IMR-90 (cell line): Measurements from ENCODE around the gene GGCT. TPM values are rescaled to one million over a fixed set of nuclear protein-coding genes. Genes with fewer than 3 reads are reported as not detected.

ENCODE experiments used
- ATAC-seq: fragments of 200-7000 bp; cut with Tn5 transposase; 2 replicates; pipeline ENCODE4 v1.9.1; 2020; ENCODE audit warnings: low read depth, mild to moderate bottlenecking, moderate library complexity
- BruUV-seq: library from RNA; stranded (reverse); fragments of 400-500 nt; replicated peaks from 2 replicates; lab custom pipeline; 2021; lab: Mats Ljungman, UMichigan
- CTCF ChIA-PET: fragments of 300-600 bp; formaldehyde crosslinking; extraction: SDS; loops from one replicate; lab custom pipeline; 2021; ENCODE audit warnings: antibody characterized with exemption; lab: Yijun Ruan, JAX
- POLR2A ChIA-PET: fragments of 300-600 bp; sonication (Branson Sonifier 250); formaldehyde crosslinking; loops from one replicate; lab custom pipeline; 2022; ENCODE audit warnings: antibody characterized with exemption; ENCODE audit not compliant: unreplicated experiment; lab: Charles Lee
- DNase-seq: peaks from one replicate; pipeline ENCODE4 v3.0.0; 2013
- H2AFZ ChIP-seq: replicated peaks from 2 replicates; pipeline ENCODE3; 2013; ENCODE audit warnings: low read length, mild to moderate bottlenecking; ENCODE audit not compliant: poor library complexity
- H2AK5ac ChIP-seq: 2 replicates; pipeline ENCODE4 v1.6.1; 2013; ENCODE audit warnings: low read depth, low read length, inconsistent platforms
- H2AK9ac ChIP-seq: replicated peaks from 2 replicates; pipeline ENCODE3; 2013; ENCODE audit warnings: mild to moderate bottlenecking, low read depth, low read length, moderate library complexity; ENCODE audit not compliant: poor library complexity
- H2BK120ac ChIP-seq: 2 replicates; pipeline ENCODE4 v1.6.1; 2013; ENCODE audit warnings: low read depth, low read length, inconsistent platforms
- H2BK15ac ChIP-seq: 3 replicates; pipeline ENCODE4 v1.6.1; 2013; ENCODE audit warnings: low read depth, low read length, inconsistent platforms
- H2BK20ac ChIP-seq: 2 replicates; pipeline ENCODE4 v1.6.1; 2013; ENCODE audit warnings: low read depth, mild to moderate bottlenecking, inconsistent platforms, low read length, moderate library complexity
- H2BK5ac ChIP-seq: 2 replicates; pipeline ENCODE4 v1.6.1; 2013; ENCODE audit warnings: mild to moderate bottlenecking, low read depth, low read length, inconsistent platforms; ENCODE audit not compliant: poor library complexity, severe bottlenecking
- H3K14ac ChIP-seq: replicated peaks from 2 replicates; pipeline ENCODE4 v1.6.1; 2013; ENCODE audit warnings: low read depth, low read length, inconsistent platforms
- H3K18ac ChIP-seq: 2 replicates; pipeline ENCODE4 v1.6.1; 2013; ENCODE audit warnings: low read depth, low read length, control low read depth
- H3K23ac ChIP-seq: 2 replicates; pipeline ENCODE4 v1.6.1; 2013; ENCODE audit warnings: low read depth, low read length, inconsistent platforms
- H3K27ac ChIP-seq: 2 replicates; pipeline ENCODE4 v1.5.1; 2013; ENCODE audit warnings: mild to moderate bottlenecking, control low read depth, low read length; ENCODE audit not compliant: insufficient read depth
- H3K27me3 ChIP-seq: 2 replicates; pipeline ENCODE4 v1.6.1; 2013; ENCODE audit warnings: low read length; ENCODE audit not compliant: control insufficient read depth, insufficient read depth
- H3K36me3 ChIP-seq: 2 replicates; pipeline ENCODE4 v1.6.1; 2013; ENCODE audit warnings: low read length, mixed read lengths; ENCODE audit not compliant: control insufficient read depth, insufficient read depth
- H3K4ac ChIP-seq: 2 replicates; pipeline ENCODE4 v1.6.1; 2013; ENCODE audit warnings: low read depth, low read length, inconsistent platforms
- H3K4me1 ChIP-seq: 2 replicates; pipeline ENCODE4 v1.6.1; 2013; ENCODE audit warnings: low read length, mixed read lengths; ENCODE audit not compliant: control insufficient read depth, insufficient read depth
- H3K4me2 ChIP-seq: 2 replicates; pipeline ENCODE4 v1.6.1; 2013; ENCODE audit warnings: low read depth, mild to moderate bottlenecking, control low read depth, low read length, moderate library complexity
- H3K4me3 ChIP-seq: 2 replicates; pipeline ENCODE4 v1.5.1; 2013; ENCODE audit warnings: low read depth, mild to moderate bottlenecking, control low read depth, low read length, moderate library complexity; ENCODE audit not compliant: insufficient read depth
- H3K56ac ChIP-seq: 2 replicates; pipeline ENCODE4 v1.6.1; 2013; ENCODE audit warnings: low read length, inconsistent platforms; ENCODE audit not compliant: insufficient read depth; ENCODE audit errors: extremely low read depth
- H3K79me1 ChIP-seq, 2 experiments: 2 replicates each; pipeline ENCODE4 v1.6.1; 2013; ENCODE audit warnings: low read length in 2 of 2, inconsistent platforms in 1 of 2, low read depth in 1 of 2
- H3K9ac ChIP-seq: 2 replicates; pipeline ENCODE4 v1.6.1; 2013; ENCODE audit warnings: low read depth, low read length, control low read depth
- H3K9me1 ChIP-seq: 2 replicates; pipeline ENCODE4 v1.6.1; 2013; ENCODE audit warnings: low read length, inconsistent platforms; ENCODE audit not compliant: insufficient read depth
- H3K9me3 ChIP-seq: 2 replicates; pipeline ENCODE4 v1.6.1; 2013; ENCODE audit warnings: low read length; ENCODE audit not compliant: control insufficient read depth, insufficient read depth
- H4K20me1 ChIP-seq: 2 replicates; pipeline ENCODE4 v1.6.1; 2013; ENCODE audit warnings: low read length, inconsistent platforms; ENCODE audit not compliant: insufficient read depth
- H4K5ac ChIP-seq: 2 replicates; pipeline ENCODE4 v1.6.1; 2013; ENCODE audit warnings: mild to moderate bottlenecking, low read depth, low read length, control low read depth
- H4K8ac ChIP-seq, 2 experiments: 2 replicates each; pipeline ENCODE4 v1.6.1; 2013; ENCODE audit warnings: low read depth in 2 of 2, low read length in 2 of 2, control low read depth in 1 of 2, inconsistent platforms in 1 of 2
- H4K91ac ChIP-seq: 2 replicates; pipeline ENCODE4 v1.6.1; 2013; ENCODE audit warnings: low read depth, low read length, inconsistent platforms; ENCODE audit not compliant: insufficient read depth
- BHLHE40 ChIP-seq: fragments of 150-350 bp; IDR thresholded peaks from 2 replicates; pipeline ENCODE4 v1.6.1; 2016; ENCODE audit warnings: mild to moderate bottlenecking, low read depth, low read length
- CEBPB ChIP-seq: IDR thresholded peaks from 2 replicates; pipeline ENCODE4 v1.6.1; 2012; ENCODE audit warnings: low read depth, low read length, improper control_type of control experiment
- CHD1 ChIP-seq: IDR thresholded peaks from 2 replicates; pipeline ENCODE4 v1.6.1; 2012; ENCODE audit warnings: low read depth, low read length, improper control_type of control experiment
- CTCF ChIP-seq: conservative IDR thresholded peaks from 2 replicates; pipeline ENCODE4 v1.5.1; 2012; ENCODE audit warnings: mild to moderate bottlenecking, low read depth, low read length, improper control_type of control experiment
- ELK1 ChIP-seq: fragments of 150-350 bp; IDR thresholded peaks from 2 replicates; pipeline ENCODE4 v1.6.1; 2016; ENCODE audit warnings: low read depth, mild to moderate bottlenecking, low read length, moderate library complexity, borderline replicate concordance
- FOS ChIP-seq: fragments of 150-350 bp; IDR thresholded peaks from 2 replicates; pipeline ENCODE4 v1.6.1; 2016; ENCODE audit warnings: low read depth, low read length
- MAFK ChIP-seq: IDR thresholded peaks from 2 replicates; pipeline ENCODE4 v1.6.1; 2012; ENCODE audit warnings: low read depth, low read length, improper control_type of control experiment
- MAZ ChIP-seq: IDR thresholded peaks from 2 replicates; pipeline ENCODE4 v1.6.1; 2012; ENCODE audit warnings: low read depth, mild to moderate bottlenecking, low read length, improper control_type of control experiment, moderate library complexity, borderline replicate concordance
- MXI1 ChIP-seq: IDR thresholded peaks from 2 replicates; pipeline ENCODE4 v1.6.1; 2012; ENCODE audit warnings: low read depth, mild to moderate bottlenecking, low read length, moderate library complexity, borderline replicate concordance
- NFE2L2 ChIP-seq: fragments of 150-350 bp; IDR thresholded peaks from 2 replicates; pipeline ENCODE4 v1.6.1; 2016; ENCODE audit warnings: low read depth, mild to moderate bottlenecking, low read length
- POLR2A ChIP-seq: IDR thresholded peaks from 2 replicates; pipeline ENCODE4 v1.6.1; 2012; ENCODE audit warnings: mild to moderate bottlenecking, low read depth, low read length
- RAD21 ChIP-seq: IDR thresholded peaks from 2 replicates; pipeline ENCODE4 v1.6.1; 2012; ENCODE audit warnings: low read length, improper control_type of control experiment
- RCOR1 ChIP-seq: IDR thresholded peaks from 2 replicates; pipeline ENCODE4 v1.6.1; 2012; ENCODE audit warnings: mild to moderate bottlenecking, low read length, improper control_type of control experiment; ENCODE audit not compliant: insufficient replicate concordance
- RFX5 ChIP-seq: IDR thresholded peaks from 2 replicates; pipeline ENCODE4 v1.8.0; 2012; ENCODE audit warnings: low read depth, mild to moderate bottlenecking, low read length, moderate library complexity
- SMC3 ChIP-seq: fragments of 150-350 bp; IDR thresholded peaks from 2 replicates; pipeline ENCODE4 v1.6.1; 2016; ENCODE audit warnings: low read depth, mild to moderate bottlenecking, antibody characterized with exemption, low read length, moderate library complexity
- WGBS, 2 experiments: methylation state at CpG; one replicate each; pipeline versions ENCODE4 v1.1.5 to v1.1.7; 2013; ENCODE audit warnings: missing lambda C conversion rate in 2 of 2; ENCODE audit not compliant: insufficient read length in 1 of 2; ENCODE audit errors: extremely low coverage in 2 of 2; 5-methylcytosine and 5-hydroxymethylcytosine counted together
- dilution Hi-C: fragments of 300-500 bp; cut with HindIII; formaldehyde crosslinking; loops from one replicate; pipeline ENCODE4 v1.14.3; 2018; ENCODE audit warnings: low sequenced_read_pairs; ENCODE audit not compliant: unreplicated experiment
- in situ Hi-C: fragments of 300-500 bp; cut with MboI; formaldehyde crosslinking; loops from 3 replicates; pipeline ENCODE4 v1.14.3; 2019; ENCODE audit warnings: low sequenced_read_pairs, inconsistent platforms, mixed read lengths
- intact Hi-C: fragments of 100-400 bp; cut with micrococcal nuclease; formaldehyde crosslinking; loops from 2 replicates; pipeline ENCODE4 v1.10.0; 2022
- polyA plus RNA-seq, 3 experiments: library from polyadenylated mRNA; depleted of rRNA; stranded (reverse); fragments of >200 nt; gene quantifications; 2 replicates each; pipeline ENCODE4 v1.2.3, GENCODE V29; 2012; ENCODE audit warnings: low replicate concordance in 1 of 3
- total RNA-seq: library from RNA; depleted of rRNA; stranded (reverse); fragments of >200 nt; gene quantifications from 2 replicates; pipeline ENCODE4 v1.2.3, GENCODE V29; 2012
- TF ChIP-seq, protein P1 (sequence below): fragments of 150-350 bp; IDR thresholded peaks from 2 replicates; pipeline ENCODE4 v1.6.1; 2017; ENCODE audit warnings: mild to moderate bottlenecking, antibody characterized with exemption, low read length, low read depth

GGCT gene
- total and polyA plus RNA-seq, 2 of the 4 experiments (the other 2 are of a cell fraction): 12.0 to 18.6 TPM

GRCh38 chr7:30548845-30549244 lies 44.2 kb upstream of the GGCT start:
- Histone ChIP-seq H3K27me3 (no peaks in the 10 kb centered on the region), H2BK120ac (no peak overlapping the region), H3K4ac (no peak overlapping the region), H3K4me2 (no peak overlapping the region), H4K5ac (no peak overlapping the region), H4K91ac (no peak overlapping the region), H3K27ac (no peak overlapping the region), H2BK15ac (no peak overlapping the region), H2AFZ (peak overlapping the region; percentile 25), H3K9me3 (no peaks in the 10 kb centered on the region), H3K36me3 (no peaks in the 10 kb centered on the region), H4K20me1 (no peaks in the 10 kb centered on the region), H3K9ac (no peak overlapping the region), H3K56ac (no peak overlapping the region), H2AK5ac (no peak overlapping the region), H2BK20ac (no peak overlapping the region), H3K4me1 (peaks cover 2% of the 10 kb centered on the region; the same call in 1 of the 2 replicates), H2AK9ac (no peak overlapping the region), H3K4me3 (no peak overlapping the region), H3K9me1 (0 out of 2 replicates have a peak, but pooled peaks cover 3% of the 10 kb centered on the region), H3K18ac (no peak overlapping the region), H3K23ac (no peak overlapping the region), H3K79me1 (no peaks in the 10 kb centered on the region), H2BK5ac (no peak overlapping the region), H4K8ac (no peak overlapping the region), H3K14ac (no peak overlapping the region)
- peak; percentile 96 for ATAC-seq
- POLR2A ChIA-PET: no interaction called here
- intact Hi-C loops: loop anchor here (2.0 kb wide), 2 partner anchors 16 to 192 kb away; no protein-coding TSS in a partner anchor
- dilution Hi-C loops: no loop called here
- CTCF ChIA-PET: interaction anchor here (0.7 to 3.2 kb wide), 4 partner anchors 14 to 182 kb away, joined by 3 to 16 read pairs (median 4); no protein-coding TSS in a partner anchor
- TF ChIP-seq CEBPB (no peak), BHLHE40 (no peak), RAD21 (peak; percentile 57), CTCF (peak; percentile 70), MAZ (no peak), CHD1 (no peak), RFX5 (no peak), POLR2A (no peak), MAFK (no peak), SMC3 (peak; percentile 69), ELK1 (no peak), FOS (no peak), MXI1 (no peak), RCOR1 (no peak), NFE2L2 (no peak)
- TF ChIP-seq, protein P1, sequence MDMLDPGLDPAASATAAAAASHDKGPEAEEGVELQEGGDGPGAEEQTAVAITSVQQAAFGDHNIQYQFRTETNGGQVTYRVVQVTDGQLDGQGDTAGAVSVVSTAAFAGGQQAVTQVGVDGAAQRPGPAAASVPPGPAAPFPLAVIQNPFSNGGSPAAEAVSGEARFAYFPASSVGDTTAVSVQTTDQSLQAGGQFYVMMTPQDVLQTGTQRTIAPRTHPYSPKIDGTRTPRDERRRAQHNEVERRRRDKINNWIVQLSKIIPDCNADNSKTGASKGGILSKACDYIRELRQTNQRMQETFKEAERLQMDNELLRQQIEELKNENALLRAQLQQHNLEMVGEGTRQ: no peak
- in situ Hi-C loops: no loop called here
- 6% methylated on average over 2 of the region's 6 CpGs; no CpG with 5 or more reads in 1 of the 2 experiments for WGBS, 2 experiments
- DNase-seq: peak; percentile 73
- BruUV-seq: no TSS peak
